HG03442 (cell line): ENCODE data around the gene ATOSA.

Source experiments
- ATAC-seq: cut with Tn5 transposase; IDR thresholded peaks from one replicate; pipeline ENCODE4 v1.9.1; 2021; ENCODE audit warnings: mild to moderate bottlenecking, moderate library complexity; ENCODE audit not compliant: unreplicated experiment

The ATOSA gene, protein sequence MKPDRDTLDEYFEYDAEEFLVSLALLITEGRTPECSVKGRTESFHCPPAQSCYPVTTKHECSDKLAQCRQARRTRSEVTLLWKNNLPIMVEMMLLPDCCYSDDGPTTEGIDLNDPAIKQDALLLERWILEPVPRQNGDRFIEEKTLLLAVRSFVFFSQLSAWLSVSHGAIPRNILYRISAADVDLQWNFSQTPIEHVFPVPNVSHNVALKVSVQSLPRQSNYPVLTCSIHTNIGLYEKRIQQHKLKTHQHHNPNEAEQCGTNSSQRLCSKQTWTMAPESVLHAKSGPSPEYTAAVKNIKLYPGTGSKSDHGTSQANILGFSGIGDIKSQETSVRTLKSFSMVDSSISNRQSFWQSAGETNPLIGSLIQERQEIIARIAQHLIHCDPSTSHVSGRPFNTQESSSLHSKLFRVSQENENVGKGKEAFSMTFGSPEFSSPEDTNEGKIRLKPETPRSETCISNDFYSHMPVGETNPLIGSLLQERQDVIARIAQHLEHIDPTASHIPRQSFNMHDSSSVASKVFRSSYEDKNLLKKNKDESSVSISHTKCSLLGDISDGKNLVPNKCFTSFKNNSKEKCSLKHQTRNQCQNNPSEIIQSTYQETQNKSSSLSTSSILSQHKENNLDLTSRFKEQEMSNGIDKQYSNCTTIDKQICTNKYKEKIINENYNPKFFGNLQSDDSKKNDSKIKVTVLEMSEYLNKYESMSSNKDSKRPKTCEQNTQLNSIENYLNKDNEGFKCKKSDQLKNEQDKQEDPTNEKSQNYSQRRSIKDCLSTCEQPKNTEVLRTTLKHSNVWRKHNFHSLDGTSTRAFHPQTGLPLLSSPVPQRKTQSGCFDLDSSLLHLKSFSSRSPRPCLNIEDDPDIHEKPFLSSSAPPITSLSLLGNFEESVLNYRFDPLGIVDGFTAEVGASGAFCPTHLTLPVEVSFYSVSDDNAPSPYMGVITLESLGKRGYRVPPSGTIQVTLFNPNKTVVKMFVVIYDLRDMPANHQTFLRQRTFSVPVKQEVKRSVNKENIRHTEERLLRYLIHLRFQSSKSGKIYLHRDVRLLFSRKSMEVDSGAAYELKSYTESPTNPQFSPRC

DNA sequence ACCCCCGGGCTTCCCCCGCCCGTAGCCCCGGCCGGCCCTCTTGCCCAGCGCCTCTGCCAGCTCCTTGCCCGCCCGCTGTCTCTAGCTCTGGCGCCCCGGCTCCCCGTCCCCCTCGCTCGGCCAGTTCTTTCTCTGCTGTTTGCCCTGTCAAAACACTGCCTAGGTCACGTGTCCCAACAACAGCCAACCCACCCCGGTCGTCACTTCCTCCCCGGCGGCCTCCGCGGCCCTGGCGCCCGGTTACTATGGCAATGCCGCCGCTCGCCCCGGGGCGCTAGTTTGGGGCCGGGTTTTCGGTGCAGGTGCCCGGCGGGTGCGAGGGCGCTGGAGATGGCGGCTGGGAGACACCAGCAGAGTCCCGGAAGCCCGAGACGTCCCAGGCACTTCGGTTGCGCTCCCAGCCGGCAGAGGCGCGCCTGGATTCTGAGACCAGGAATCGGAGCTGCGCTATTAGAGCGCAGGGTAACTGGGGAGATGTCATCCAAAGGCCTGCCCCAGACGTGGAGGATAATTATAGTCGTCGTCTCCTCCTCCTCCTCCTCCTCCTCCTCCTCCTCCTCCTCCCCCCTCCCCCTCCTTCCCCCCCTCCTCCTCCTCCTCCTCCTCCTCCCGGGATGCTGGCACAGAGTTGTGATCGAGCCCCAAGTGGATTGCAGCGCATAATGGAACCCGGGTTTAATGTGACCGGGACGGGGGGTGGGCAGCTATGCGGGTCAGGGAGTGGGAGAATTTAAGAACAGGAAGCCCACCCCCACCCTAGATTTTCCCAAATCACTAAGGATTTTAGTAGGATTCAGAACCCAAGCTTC is at the start of gene ATOSA:
TSS of gene ATOSA (minus strand) at position 157 of the 809 bp plus-strand sequence. CDS start 1,367 bp downstream, outside the sequence.
- peak; percentile 80 for ATAC-seq

- ATAC-seq: no peak
Observed at GRCh38 chr15:52728899-52729298, 49.7 kb upstream of the ATOSA start.

DNA sequence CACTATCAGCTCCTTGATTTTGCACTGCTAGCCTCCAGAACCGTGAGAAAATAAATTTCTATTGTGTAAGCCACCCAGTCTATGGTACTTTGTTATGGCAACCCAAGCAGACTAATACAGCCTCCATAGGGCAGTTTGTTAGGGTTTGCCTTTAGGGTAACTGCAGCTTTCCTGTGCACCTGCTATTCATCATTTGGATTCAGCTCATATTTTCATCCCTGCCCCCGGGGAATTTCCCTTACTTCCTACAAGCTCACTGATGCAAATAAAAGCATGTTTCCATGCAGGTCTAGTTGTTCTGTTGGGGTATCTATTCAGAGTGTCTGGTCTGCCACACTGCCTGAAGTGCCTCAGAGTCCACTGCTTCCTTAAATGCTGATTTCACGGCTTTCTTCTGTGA is 48.6 kb upstream of the ATOSA start:
- no peak for ATAC-seq

- no peak for ATAC-seq
Observed at GRCh38 chr15:52726195-52726594, 47.0 kb upstream of the ATOSA start.

DNA sequence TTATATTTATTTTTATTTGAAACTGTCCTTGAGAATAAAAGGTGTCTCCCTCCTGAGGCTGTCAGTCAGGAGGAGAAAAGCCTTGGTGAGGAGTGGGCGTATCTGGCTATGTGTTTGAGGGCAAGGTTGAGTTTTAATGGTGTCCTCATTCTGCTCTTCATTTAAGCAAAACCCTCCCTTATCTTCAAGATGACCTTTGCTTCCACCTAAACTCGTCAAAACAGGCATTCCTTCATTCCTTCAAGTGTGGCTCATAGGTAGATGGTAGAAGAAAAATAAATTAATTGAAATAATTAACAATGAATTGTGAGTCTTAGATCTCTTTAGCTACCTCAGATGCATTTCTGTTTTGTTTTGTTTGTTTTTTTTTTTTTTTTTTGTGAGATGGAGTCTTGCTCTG is 39.4 kb upstream of the ATOSA start:
- no peak for ATAC-seq

- no peak for ATAC-seq
Observed at GRCh38 chr15:52717924-52718323, 38.7 kb upstream of the ATOSA start.

DNA sequence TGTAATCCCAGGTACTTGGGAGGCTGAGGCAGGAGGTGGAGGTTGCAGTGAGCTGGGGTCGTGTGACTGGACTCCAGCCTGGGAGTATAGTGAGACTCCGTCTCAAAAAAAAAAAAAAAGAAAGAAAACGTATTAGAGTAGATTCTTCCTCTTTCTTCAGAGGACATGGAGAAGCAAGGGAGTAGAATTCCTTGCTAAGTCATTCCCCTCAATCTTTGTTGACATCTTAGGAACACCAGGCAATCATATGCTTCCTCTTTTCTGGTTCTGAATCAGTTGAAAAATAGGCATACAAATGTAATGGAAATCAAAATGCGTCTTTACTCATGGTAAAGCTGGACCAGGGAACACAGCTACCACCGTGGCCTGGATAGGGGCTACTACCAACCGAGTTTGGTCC is 38.3 kb upstream of the ATOSA start:
- no peak for ATAC-seq

DNA sequence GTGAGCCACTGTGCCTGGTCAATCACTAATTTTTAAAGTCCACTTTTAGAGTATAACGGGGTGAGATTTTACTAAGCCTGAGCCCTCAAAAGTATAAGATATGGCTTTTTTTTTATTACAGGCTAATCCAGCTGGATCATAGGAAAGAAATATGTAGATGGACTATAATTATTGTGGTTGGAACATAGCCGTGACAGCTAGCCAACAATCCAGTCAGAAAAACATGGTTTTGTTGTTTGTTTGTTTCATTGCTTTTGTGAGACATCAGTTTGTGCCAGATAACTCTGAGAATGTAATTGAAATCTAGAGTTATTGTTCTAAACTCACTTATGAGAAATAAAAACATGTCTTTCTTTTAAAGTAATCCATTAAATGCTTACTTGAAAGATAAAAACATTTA is 37.3 kb upstream of the ATOSA start:
- ATAC-seq: no peak

DNA sequence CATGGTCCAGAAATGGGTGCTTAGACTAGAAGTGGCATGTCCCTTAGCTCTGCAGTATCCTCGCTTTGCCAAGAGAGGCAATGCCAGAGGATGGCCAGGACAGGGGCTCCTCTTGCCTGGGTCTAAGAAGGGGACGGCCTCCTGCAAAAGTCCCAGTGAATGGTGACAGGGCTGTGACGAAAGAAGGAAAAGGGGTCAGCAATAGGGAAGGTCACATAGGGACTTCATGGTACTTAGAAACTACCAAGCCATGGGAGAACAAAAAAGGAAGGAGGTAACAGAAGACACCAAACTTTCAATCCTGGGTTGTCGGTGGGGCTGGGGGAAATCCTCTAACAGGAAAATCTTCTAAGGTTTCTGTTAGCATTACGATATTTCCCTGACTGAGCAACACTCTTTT is 36.2 kb upstream of the ATOSA start:
- no peak for ATAC-seq

GRCh38 chr15:52714968-52715367 is 35.8 kb upstream of the ATOSA start:
- ATAC-seq: no peak

GRCh38 chr15:52710708-52711389 is 31.7 kb upstream of the ATOSA start:
- ATAC-seq: no peak

DNA sequence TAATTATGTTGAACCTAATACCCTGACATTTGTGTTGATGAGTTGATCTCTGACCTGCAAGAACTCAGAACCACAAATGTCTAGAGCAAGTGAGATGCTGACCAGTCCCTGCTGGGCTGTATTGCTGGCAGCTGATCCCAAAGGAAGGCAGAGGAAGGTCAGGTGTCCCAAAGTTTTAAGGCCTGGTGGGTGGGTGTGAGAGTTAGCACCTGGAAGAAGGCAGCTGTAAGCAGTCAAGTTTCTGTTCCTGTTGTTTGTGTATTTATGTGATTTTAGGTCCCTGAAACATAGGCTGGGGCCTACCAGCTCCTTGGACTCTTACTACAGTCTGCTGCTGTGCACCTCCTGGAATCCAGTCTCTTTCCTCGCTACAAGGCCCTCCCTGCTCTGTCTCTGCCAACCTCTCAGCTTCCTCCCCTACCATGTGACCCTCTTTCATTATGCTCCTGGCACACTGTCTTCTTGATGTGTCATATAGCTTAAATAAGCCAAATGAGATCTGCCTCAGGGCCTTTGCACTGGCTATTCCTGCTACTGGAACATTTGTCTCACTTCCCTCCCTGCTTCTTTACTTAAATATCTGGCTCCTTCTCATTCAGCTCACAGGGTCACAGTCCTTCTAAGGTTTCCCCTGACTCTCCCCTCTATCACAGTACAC is 31.0 kb upstream of the ATOSA start:
- peak; percentile 22 for ATAC-seq

GRCh38 chr15:52709187-52709981 is 30.2 kb upstream of the ATOSA start:
- peak; percentile 81 for ATAC-seq

GRCh38 chr15:52706091-52706490 is 26.9 kb upstream of the ATOSA start:
- no peak for ATAC-seq

GRCh38 chr15:52702390-52702789 is 23.2 kb upstream of the ATOSA start:
- no peak for ATAC-seq

DNA sequence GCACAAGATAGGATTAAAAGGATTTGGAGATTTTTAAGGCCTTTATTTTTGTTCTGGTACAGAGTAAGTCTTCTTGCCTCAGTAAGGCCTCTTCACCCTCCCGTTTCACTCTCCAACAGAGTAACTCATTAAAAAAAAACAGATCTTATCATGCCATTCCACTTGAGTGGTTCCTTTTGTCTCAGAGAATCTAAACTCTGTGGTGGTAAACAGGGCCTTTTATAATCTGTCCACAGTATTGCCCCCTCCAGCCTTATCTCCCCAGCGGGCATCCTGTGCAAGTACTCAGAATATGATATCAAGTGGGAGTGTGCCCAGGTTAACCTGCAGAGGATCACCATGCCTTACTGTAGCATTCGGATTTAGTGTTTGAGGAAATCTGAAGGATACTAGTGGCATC is 20.3 kb upstream of the ATOSA start:
- no peak for ATAC-seq

- ATAC-seq: no peak
Observed at GRCh38 chr15:52698514-52698913, 19.3 kb upstream of the ATOSA start.

GRCh38 chr15:52697051-52697450 is 17.9 kb upstream of the ATOSA start:
- no peak for ATAC-seq

DNA sequence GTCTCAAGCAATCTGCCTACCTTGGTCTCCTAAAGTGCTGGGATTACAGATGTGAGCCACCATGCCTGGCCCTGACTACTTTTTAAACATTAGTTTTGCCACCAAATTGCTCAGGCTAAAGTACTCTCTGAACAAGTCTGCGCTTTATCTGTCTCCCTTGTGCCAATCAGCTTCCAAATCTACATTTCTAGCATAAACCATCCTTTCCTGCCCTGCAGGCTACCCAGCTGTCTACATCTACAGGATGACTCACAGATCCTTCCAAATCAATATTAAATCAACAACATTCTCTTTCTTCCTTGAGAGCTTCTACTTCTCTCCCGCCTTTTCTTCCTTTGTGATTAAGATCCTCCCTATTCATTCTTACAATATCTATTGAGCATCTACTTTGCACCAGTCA is 16.0 kb upstream of the ATOSA start:
- ATAC-seq: no peak
